CD4-positive, alpha-beta T cell (primary cell): ENCODE results near the gene MAP3K20. TPM values are rescaled to one million over a fixed set of nuclear protein-coding genes. Genes with fewer than 3 reads are reported as not detected.

ENCODE experiments used
- ATAC-seq: fragments of 200-7000 bp; cut with Tn5 transposase; one replicate; pipeline ENCODE4 v1.10.0; 2022; ENCODE audit warnings: mild to moderate bottlenecking; ENCODE audit not compliant: poor library complexity
- CTCF ChIA-PET: fragments of 350-600 bp; sonication (Branson Sonifier 250); formaldehyde crosslinking; loops from one replicate; lab custom pipeline; 2021; ENCODE audit warnings: antibody characterized with exemption, inconsistent platforms; lab: Charles Lee
- POLR2A ChIA-PET: fragments of 350-600 bp; sonication (Branson Sonifier 250); formaldehyde crosslinking; loops from one replicate; lab custom pipeline; 2021; ENCODE audit warnings: antibody characterized with exemption, inconsistent platforms; lab: Charles Lee
- DNase-seq, 14 experiments: peaks; one replicate each; pipeline ENCODE4 v3.0.0-alpha.2; 2013 to 2020; ENCODE audit warnings: mixed read lengths in 2 of 14
- H3K27ac ChIP-seq, 2 donors: one replicate each; pipeline versions ENCODE4 v1.5.1 to v1.7.0; 2013; ENCODE audit warnings: low read length in 2 of 2, low read depth in 1 of 2, mild to moderate bottlenecking in 1 of 2
- H3K27me3 ChIP-seq, 2 experiments: 1 replicate in 1 of 2; 2 replicates in 1 of 2; pipeline versions ENCODE4 v1.6.1 to v1.7.0; 2013; ENCODE audit warnings: low read length in 2 of 2, control low read depth in 1 of 2, mild to moderate bottlenecking in 1 of 2, moderate library complexity in 1 of 2; ENCODE audit not compliant: insufficient read depth in 2 of 2, control insufficient read depth in 1 of 2
- H3K36me3 ChIP-seq: one replicate; pipeline ENCODE4 v1.6.1; 2013; ENCODE audit warnings: low read length, control low read depth; ENCODE audit not compliant: insufficient read depth
- H3K4me1 ChIP-seq: one replicate; pipeline ENCODE4 v1.6.1; 2013; ENCODE audit warnings: low read length, control low read depth; ENCODE audit not compliant: insufficient read depth
- H3K4me3 ChIP-seq: one replicate; pipeline ENCODE4 v1.5.1; 2013; ENCODE audit warnings: mild to moderate bottlenecking, low read length, moderate library complexity
- H3K9me3 ChIP-seq, 2 experiments: 1 replicate in 1 of 2; 2 replicates in 1 of 2; pipeline versions ENCODE4 v1.6.1 to v1.7.0; 2013; ENCODE audit warnings: low read length in 2 of 2, mild to moderate bottlenecking in 2 of 2, control low read depth in 1 of 2, moderate library complexity in 1 of 2; ENCODE audit not compliant: control insufficient read depth in 1 of 2, insufficient read depth in 1 of 2
- H3K27ac Mint-ChIP-seq: one replicate; pipeline ENCODE4 v1.8.0; 2020; ENCODE audit warnings: mixed read lengths
- H3K27me3 Mint-ChIP-seq: one replicate; pipeline ENCODE4 v1.8.0; 2021; ENCODE audit warnings: mixed read lengths
- H3K36me3 Mint-ChIP-seq: one replicate; pipeline ENCODE4 v1.8.0; 2021; ENCODE audit warnings: low read depth, mixed read lengths
- H3K4me1 Mint-ChIP-seq: one replicate; pipeline ENCODE4 v1.8.0; 2021; ENCODE audit warnings: low read depth, mixed read lengths
- H3K4me3 Mint-ChIP-seq: one replicate; pipeline ENCODE4 v1.8.0; 2020; ENCODE audit warnings: mild to moderate bottlenecking, mixed read lengths
- H3K9me3 Mint-ChIP-seq: one replicate; pipeline ENCODE4 v1.8.0; 2020; ENCODE audit warnings: mixed read lengths
- intact Hi-C, 2 experiments: fragments of 100-400 bp; cut with DNase I in 1 of 2; cut with micrococcal nuclease in 1 of 2; formaldehyde crosslinking; loops; one replicate each; pipeline versions ENCODE4 v1.15.1 to v1.9.0; 2023 to 2025; cut with DNase I, micrococcal nuclease
- total RNA-seq, 174 experiments: library from RNA in 2 of 174; stranded (reverse) in 2 of 174; gene quantifications; one replicate each; pipeline ENCODE4 v1.2.3 and lab custom pipeline; 2021 to 2026
- TF ChIP-seq, protein P1 (sequence below): fragments of 200-600 bp; IDR thresholded peaks from one replicate; pipeline ENCODE4 v1.8.0; 2022; ENCODE audit warnings: antibody characterized with exemption, mild to moderate bottlenecking

MAP3K20 gene
- total RNA-seq, 2 experiments from 2014 or later: 0.36 to 0.39 TPM

DNA sequence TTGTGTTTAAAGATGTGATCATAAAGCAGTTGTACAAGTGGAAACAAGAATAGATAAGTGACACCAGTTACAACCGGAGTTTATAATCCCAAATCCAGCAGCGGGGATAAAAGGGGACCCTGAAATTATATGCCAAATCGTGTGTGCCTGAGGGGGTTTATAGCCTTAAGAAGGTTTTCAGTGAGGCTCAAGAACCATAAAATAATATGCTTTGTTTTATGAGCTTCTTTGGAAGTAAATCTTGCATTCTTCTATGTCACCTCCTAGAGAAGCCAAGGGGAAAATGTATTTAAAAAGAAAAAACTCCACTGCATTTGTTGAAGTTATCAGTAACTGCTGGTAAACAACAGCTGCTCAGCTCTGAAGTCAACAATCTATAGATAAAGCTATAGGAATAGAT is 25.8 kb upstream of the MAP3K20 start:
- no peaks in the 10 kb centered on the region for H3K9me3 ChIP-seq
- no peaks in the 10 kb centered on the region for H3K36me3 Mint-ChIP-seq
- no peak overlapping the region for H3K4me3 ChIP-seq
- no peaks in the 10 kb centered on the region for H3K4me1 Mint-ChIP-seq
- H3K4me1 ChIP-seq: no peaks in the 10 kb centered on the region
- TF ChIP-seq, protein P1, sequence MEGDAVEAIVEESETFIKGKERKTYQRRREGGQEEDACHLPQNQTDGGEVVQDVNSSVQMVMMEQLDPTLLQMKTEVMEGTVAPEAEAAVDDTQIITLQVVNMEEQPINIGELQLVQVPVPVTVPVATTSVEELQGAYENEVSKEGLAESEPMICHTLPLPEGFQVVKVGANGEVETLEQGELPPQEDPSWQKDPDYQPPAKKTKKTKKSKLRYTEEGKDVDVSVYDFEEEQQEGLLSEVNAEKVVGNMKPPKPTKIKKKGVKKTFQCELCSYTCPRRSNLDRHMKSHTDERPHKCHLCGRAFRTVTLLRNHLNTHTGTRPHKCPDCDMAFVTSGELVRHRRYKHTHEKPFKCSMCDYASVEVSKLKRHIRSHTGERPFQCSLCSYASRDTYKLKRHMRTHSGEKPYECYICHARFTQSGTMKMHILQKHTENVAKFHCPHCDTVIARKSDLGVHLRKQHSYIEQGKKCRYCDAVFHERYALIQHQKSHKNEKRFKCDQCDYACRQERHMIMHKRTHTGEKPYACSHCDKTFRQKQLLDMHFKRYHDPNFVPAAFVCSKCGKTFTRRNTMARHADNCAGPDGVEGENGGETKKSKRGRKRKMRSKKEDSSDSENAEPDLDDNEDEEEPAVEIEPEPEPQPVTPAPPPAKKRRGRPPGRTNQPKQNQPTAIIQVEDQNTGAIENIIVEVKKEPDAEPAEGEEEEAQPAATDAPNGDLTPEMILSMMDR: no peak
- intact Hi-C loops: no loop called here
- H3K36me3 ChIP-seq: no peaks in the 10 kb centered on the region
- H3K27me3 Mint-ChIP-seq: peaks cover 6% of the 10 kb centered on the region
- no peak overlapping the region for H3K4me3 Mint-ChIP-seq
- ATAC-seq (no peak), DNase-seq (no peak)
- H3K27ac Mint-ChIP-seq: no peak overlapping the region
- H3K27me3 ChIP-seq: no peaks in the 10 kb centered on the region
- H3K27ac ChIP-seq: no peak overlapping the region
- H3K9me3 Mint-ChIP-seq: no peaks in the 10 kb centered on the region
- ChIA-PET POLR2A (no interaction called here), CTCF (no interaction called here)

DNA sequence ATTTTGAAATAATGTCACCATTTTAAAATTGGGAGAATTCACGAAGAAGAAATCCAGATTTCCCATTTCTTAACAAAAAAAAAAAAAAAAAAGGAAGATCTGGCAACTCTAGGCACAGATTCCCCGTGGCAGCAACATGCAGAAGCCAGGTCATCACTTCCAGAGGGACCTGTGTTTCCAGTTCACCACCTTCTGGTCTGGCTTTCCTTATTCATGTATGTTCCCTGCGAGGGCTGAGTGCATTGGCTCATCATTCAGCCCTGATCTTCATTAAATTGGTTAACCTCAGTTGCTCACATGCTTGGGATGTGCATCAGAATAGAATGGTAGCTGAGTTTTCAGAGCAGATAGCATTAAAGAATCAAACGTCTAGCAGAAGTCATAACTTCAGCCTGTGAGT is 25.0 kb upstream of the MAP3K20 start:
- no peak overlapping the region for H3K4me3 Mint-ChIP-seq
- DNase-seq (no peak), ATAC-seq (no peak)
- Histone ChIP-seq H3K4me3 (no peak overlapping the region), H3K27me3 (no peaks in the 10 kb centered on the region), H3K9me3 (no peaks in the 10 kb centered on the region), H3K36me3 (no peaks in the 10 kb centered on the region), H3K4me1 (no peaks in the 10 kb centered on the region), H3K27ac (no peak overlapping the region)
- intact Hi-C loops: no loop called here
- TF ChIP-seq, protein P1: no peak
- H3K4me1 Mint-ChIP-seq: no peaks in the 10 kb centered on the region
- H3K27ac Mint-ChIP-seq: no peak overlapping the region
- no peaks in the 10 kb centered on the region for H3K36me3 Mint-ChIP-seq
- H3K27me3 Mint-ChIP-seq: peaks cover 6% of the 10 kb centered on the region
- ChIA-PET CTCF (no interaction called here), POLR2A (no interaction called here)
- no peaks in the 10 kb centered on the region for H3K9me3 Mint-ChIP-seq

DNA sequence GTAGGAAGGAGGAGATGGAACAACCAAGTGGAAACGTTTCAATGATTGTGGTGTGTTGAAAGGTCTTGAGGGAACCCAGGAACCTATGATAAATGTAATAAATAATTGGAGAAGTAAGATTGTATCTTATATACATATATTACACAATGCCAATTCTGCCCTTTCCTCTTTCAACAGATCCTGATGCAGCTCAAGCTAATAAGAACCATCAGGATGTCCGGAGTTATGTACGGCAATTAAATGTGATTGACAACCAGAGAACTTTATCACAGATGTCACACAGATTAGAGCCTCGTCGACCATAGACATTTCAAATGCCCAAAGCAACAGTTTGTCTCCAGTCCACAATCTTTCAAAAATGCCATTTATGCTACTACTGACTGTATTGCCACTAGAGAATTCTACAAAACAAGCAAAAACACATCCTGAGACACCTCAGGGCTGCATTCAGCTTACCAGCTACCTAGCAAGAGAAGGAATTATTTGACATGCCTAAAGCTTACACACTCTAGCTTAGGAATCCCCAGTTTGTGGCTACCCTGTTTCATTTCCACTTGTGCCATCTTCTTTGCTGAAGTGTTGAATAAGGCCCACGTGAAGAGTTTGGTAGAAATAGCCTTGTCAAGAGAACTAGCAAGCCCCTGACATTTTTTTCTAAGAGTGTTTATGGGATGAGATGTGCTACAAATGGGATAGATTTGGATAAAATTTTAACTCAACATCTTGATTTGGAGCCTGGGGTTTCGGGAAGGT is 24.0 kb upstream of the MAP3K20 start:
- Mint-ChIP-seq H3K4me1 (no peaks in the 10 kb centered on the region), H3K27ac (no peak overlapping the region), H3K9me3 (no peaks in the 10 kb centered on the region), H3K4me3 (no peak overlapping the region), H3K36me3 (no peaks in the 10 kb centered on the region), H3K27me3 (peaks cover 6% of the 10 kb centered on the region)
- TF ChIP-seq, protein P1: no peak
- ChIA-PET POLR2A (no interaction called here), CTCF (no interaction called here)
- Histone ChIP-seq H3K27me3 (no peaks in the 10 kb centered on the region), H3K4me1 (no peaks in the 10 kb centered on the region), H3K9me3 (no peaks in the 10 kb centered on the region), H3K27ac (no peak overlapping the region), H3K4me3 (no peak overlapping the region), H3K36me3 (no peaks in the 10 kb centered on the region)
- no peak for ATAC-seq
- no peak for DNase-seq
- intact Hi-C loops: no loop called here
